Suprapubic skin (tissue), 4 donors: ENCODE measurements around the gene RASSF9. TPM values are rescaled to one million over a fixed set of nuclear protein-coding genes. Genes with fewer than 3 reads are reported as not detected.

Experiments used
- DNase-seq, 2 donors: peaks; one replicate each; pipeline ENCODE4 v3.0.0-alpha.2; 2019; ENCODE audit warnings: low spot score in 2 of 2
- H3K27ac ChIP-seq: fragments of 200-600 bp; sonication (generic); one replicate; pipeline ENCODE4 v1.5.1; 2019
- H3K27me3 ChIP-seq: fragments of 200-600 bp; sonication (generic); one replicate; pipeline ENCODE4 v1.5.1; 2019
- H3K36me3 ChIP-seq: fragments of 200-600 bp; sonication (generic); one replicate; pipeline ENCODE4 v1.5.1; 2019
- H3K4me1 ChIP-seq: fragments of 200-600 bp; sonication (generic); one replicate; pipeline ENCODE4 v1.5.1; 2019
- H3K4me3 ChIP-seq: fragments of 200-600 bp; sonication (generic); one replicate; pipeline ENCODE4 v1.5.1; 2019; ENCODE audit warnings: mild to moderate bottlenecking
- H3K9me3 ChIP-seq: fragments of 200-600 bp; sonication (generic); one replicate; pipeline ENCODE4 v1.5.1; 2019
- EP300 ChIP-seq: sonication (generic); formaldehyde crosslinking; IDR thresholded peaks from one replicate; pipeline ENCODE4 v1.6.1; 2017; ENCODE audit warnings: antibody characterized with exemption
- POLR2A ChIP-seq, 2 donors: fragments of 450-650 bp; IDR thresholded peaks; one replicate each; pipeline ENCODE4 v1.6.1; 2017; ENCODE audit warnings: antibody characterized with exemption in 2 of 2, mild to moderate bottlenecking in 2 of 2, moderate library complexity in 2 of 2
- POLR2AphosphoS5 ChIP-seq, 3 donors: sonication (generic); formaldehyde crosslinking; IDR thresholded peaks; one replicate each; pipeline ENCODE4 v1.6.1; 2017; ENCODE audit warnings: antibody characterized with exemption in 3 of 3
- total RNA-seq, 4 donors: library from RNA; depleted of rRNA; stranded (reverse); fragments of >200 nt; gene quantifications; one replicate each; pipeline ENCODE4 v1.1.0, GENCODE V29; 2016
- TF ChIP-seq, protein P1 (sequence below), 2 donors: fragments of 200-600 bp in 1 of 2; fragments of 450-650 bp in 1 of 2; sonication (generic) in 1 of 2; IDR thresholded peaks; one replicate each; pipeline ENCODE4 v1.5.1; 2016 to 2019; ENCODE audit warnings: antibody characterized with exemption in 2 of 2, mild to moderate bottlenecking in 1 of 2, moderate library complexity in 1 of 2

RASSF9 gene
- total RNA-seq, 4 donors from 2014 or later, result 1.9 to 5.4 (median 3.0) TPM

DNA sequence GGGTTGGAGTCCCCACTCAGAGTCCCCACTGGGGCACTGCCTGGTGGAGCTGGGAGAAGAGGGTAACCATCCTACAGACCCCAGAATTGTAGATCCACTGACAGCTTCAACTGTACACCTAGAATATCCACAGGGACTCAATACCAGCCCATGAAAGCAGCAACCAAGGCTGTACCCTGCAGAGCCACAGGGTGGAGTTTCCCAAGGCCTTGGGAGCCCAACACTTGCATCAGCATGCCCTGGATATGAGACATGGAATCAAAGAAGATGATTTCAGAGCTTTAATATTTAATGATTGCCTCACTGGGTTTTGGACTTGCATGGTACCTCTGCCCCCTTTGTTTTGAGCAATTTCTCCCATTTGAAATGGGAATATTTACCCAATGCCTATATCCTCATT is 80.4 kb downstream of the RASSF9 start:
- no peaks in the 10 kb centered on the region for H3K36me3 ChIP-seq
- H3K27ac ChIP-seq, result no peak overlapping the region
- no peaks in the 10 kb centered on the region for H3K27me3 ChIP-seq
- H3K4me3 ChIP-seq, result no peak overlapping the region
- no peaks in the 10 kb centered on the region for H3K9me3 ChIP-seq
- TF ChIP-seq POLR2A (IDR thresholded peaks at IDR 0.05) (no peak), EP300 (no peak), POLR2AphosphoS5 (IDR thresholded peaks at IDR 0.05) (no peak)
- TF ChIP-seq, protein P1, sequence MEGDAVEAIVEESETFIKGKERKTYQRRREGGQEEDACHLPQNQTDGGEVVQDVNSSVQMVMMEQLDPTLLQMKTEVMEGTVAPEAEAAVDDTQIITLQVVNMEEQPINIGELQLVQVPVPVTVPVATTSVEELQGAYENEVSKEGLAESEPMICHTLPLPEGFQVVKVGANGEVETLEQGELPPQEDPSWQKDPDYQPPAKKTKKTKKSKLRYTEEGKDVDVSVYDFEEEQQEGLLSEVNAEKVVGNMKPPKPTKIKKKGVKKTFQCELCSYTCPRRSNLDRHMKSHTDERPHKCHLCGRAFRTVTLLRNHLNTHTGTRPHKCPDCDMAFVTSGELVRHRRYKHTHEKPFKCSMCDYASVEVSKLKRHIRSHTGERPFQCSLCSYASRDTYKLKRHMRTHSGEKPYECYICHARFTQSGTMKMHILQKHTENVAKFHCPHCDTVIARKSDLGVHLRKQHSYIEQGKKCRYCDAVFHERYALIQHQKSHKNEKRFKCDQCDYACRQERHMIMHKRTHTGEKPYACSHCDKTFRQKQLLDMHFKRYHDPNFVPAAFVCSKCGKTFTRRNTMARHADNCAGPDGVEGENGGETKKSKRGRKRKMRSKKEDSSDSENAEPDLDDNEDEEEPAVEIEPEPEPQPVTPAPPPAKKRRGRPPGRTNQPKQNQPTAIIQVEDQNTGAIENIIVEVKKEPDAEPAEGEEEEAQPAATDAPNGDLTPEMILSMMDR (IDR thresholded peaks at IDR 0.05), result no peak
- H3K4me1 ChIP-seq, result no peaks in the 10 kb centered on the region
- no peak for DNase-seq

Other genes starting within 250 kb of the RASSF9 start
- gene NTS, start 37.9 kb upstream of the RASSF9 start, total RNA-seq, result not detected